GM23338 (cell line): ENCODE measurements around the gene PRR12. TPM values are rescaled to one million over a fixed set of nuclear protein-coding genes. Genes with fewer than 3 reads are reported as not detected.

Experiments
- ATAC-seq: fragments of 200-7000 bp; cut with Tn5 transposase; 3 replicates; pipeline ENCODE4 v1.9.1; 2020
- DNase-seq: peaks from one replicate; pipeline ENCODE4 v3.0.0-alpha.2; 2015; ENCODE audit warnings: low spot score
- H2AFZ ChIP-seq: fragments of 200-600 bp; sonication (generic); 2 replicates; pipeline ENCODE4 v1.8.0; 2016; ENCODE audit warnings: antibody characterized with exemption, mild to moderate bottlenecking, moderate library complexity
- H3F3A ChIP-seq: fragments of 200-600 bp; sonication (generic); replicated peaks from 2 replicates; pipeline ENCODE4 v1.8.0; 2017; ENCODE audit warnings: antibody characterized with exemption, mixed run types, low read depth
- H3K27ac ChIP-seq: fragments of 200-600 bp; sonication (generic); 2 replicates; pipeline ENCODE4 v1.6.1; 2016; ENCODE audit warnings: low read depth
- H3K27me3 ChIP-seq: fragments of 200-600 bp; sonication (generic); 2 replicates; pipeline ENCODE4 v1.8.0; 2016; ENCODE audit warnings: mild to moderate bottlenecking, mixed run types, moderate library complexity; ENCODE audit not compliant: insufficient read depth
- H3K36me3 ChIP-seq: fragments of 200-600 bp; sonication (generic); 2 replicates; pipeline ENCODE4 v1.8.0; 2016; ENCODE audit warnings: mild to moderate bottlenecking; ENCODE audit not compliant: insufficient read depth
- H3K4me1 ChIP-seq: fragments of 200-600 bp; sonication (generic); 2 replicates; pipeline ENCODE4 v1.8.0; 2016; ENCODE audit warnings: mild to moderate bottlenecking, moderate library complexity; ENCODE audit not compliant: insufficient read depth
- H3K4me2 ChIP-seq: fragments of 200-600 bp; sonication (generic); 2 replicates; pipeline ENCODE4 v1.7.1; 2017; ENCODE audit warnings: mixed run types
- H3K4me3 ChIP-seq: fragments of 200-600 bp; sonication (generic); 2 replicates; pipeline ENCODE4 v1.6.1; 2016; ENCODE audit warnings: mixed run types
- H3K79me2 ChIP-seq: fragments of 200-600 bp; sonication (generic); replicated peaks from 2 replicates; pipeline ENCODE4 v1.8.0; 2017; ENCODE audit warnings: mild to moderate bottlenecking; ENCODE audit not compliant: insufficient read depth
- H3K9me2 ChIP-seq: fragments of 200-600 bp; sonication (generic); 2 replicates; pipeline ENCODE4 v1.8.0; 2017; ENCODE audit not compliant: insufficient read depth
- H4K20me1 ChIP-seq: fragments of 200-600 bp; sonication (generic); replicated peaks from 2 replicates; pipeline ENCODE4 v1.8.0; 2017; ENCODE audit warnings: mild to moderate bottlenecking; ENCODE audit not compliant: insufficient read depth
- H3K27ac Mint-ChIP-seq: 2 replicates; pipeline ENCODE4 v1.8.0; 2020; ENCODE audit warnings: inconsistent platforms, mild to moderate bottlenecking, moderate library complexity, mixed read lengths
- H3K27me3 Mint-ChIP-seq: 3 replicates; pipeline ENCODE4 v1.8.0; 2022; ENCODE audit warnings: low read depth, mild to moderate bottlenecking, moderate library complexity, mixed read lengths, inconsistent platforms; ENCODE audit not compliant: insufficient read depth, poor library complexity
- H3K36me3 Mint-ChIP-seq: 3 replicates; pipeline ENCODE4 v1.8.0; 2021; ENCODE audit warnings: low read depth, mild to moderate bottlenecking, inconsistent platforms, moderate library complexity, mixed read lengths
- H3K4me1 Mint-ChIP-seq: 3 replicates; pipeline ENCODE4 v1.8.0; 2020; ENCODE audit warnings: mild to moderate bottlenecking, inconsistent platforms, mixed read lengths
- H3K4me3 Mint-ChIP-seq: 3 replicates; pipeline ENCODE4 v1.8.0; 2021; ENCODE audit warnings: moderate library complexity, mild to moderate bottlenecking, inconsistent platforms, mixed read lengths
- H3K9me3 Mint-ChIP-seq: 3 replicates; pipeline ENCODE4 v1.8.0; 2020; ENCODE audit warnings: moderate library complexity, mild to moderate bottlenecking, inconsistent platforms, mixed read lengths
- CREB1 ChIP-seq: fragments of 250-450 bp; sonication (Bioruptor Pico); IDR thresholded peaks from 2 replicates; pipeline ENCODE4 v1.5.0; 2020; ENCODE audit warnings: low read depth, mild to moderate bottlenecking, moderate library complexity
- EZH2 ChIP-seq: fragments of 200-600 bp; sonication (generic); IDR thresholded peaks from one replicate; pipeline ENCODE4 v1.8.0; 2017; ENCODE audit warnings: antibody characterized with exemption, mild to moderate bottlenecking, low read depth; ENCODE audit not compliant: unreplicated experiment
- STAT1 ChIP-seq: IDR thresholded peaks from one replicate; pipeline ENCODE4 v1.6.1; 2016; ENCODE audit warnings: antibody characterized with exemption; ENCODE audit not compliant: unreplicated experiment
- ZNF114 ChIP-seq: fragments of 250-450 bp; sonication (Bioruptor Pico); IDR thresholded peaks from 2 replicates; pipeline ENCODE4 v1.5.0; 2020; ENCODE audit warnings: mild to moderate bottlenecking, moderate library complexity
- ZNF331 ChIP-seq: fragments of 250-450 bp; sonication (Bioruptor Pico); IDR thresholded peaks from 2 replicates; pipeline ENCODE4 v1.5.0; 2020; ENCODE audit warnings: low read depth, mild to moderate bottlenecking, moderate library complexity
- polyA plus RNA-seq: library from polyadenylated mRNA; unstranded; fragments of >200 nt; fragmentation: Nextera tagmentation; extraction: Ambion mirVana; gene quantifications from 2 replicates; pipeline ENCODE4 v1.2.1, GENCODE V29; 2016
- total RNA-seq: library from RNA; depleted of rRNA; stranded (reverse); fragments of >200 nt; shearing (Covaris generic); gene quantifications from 2 replicates; pipeline ENCODE4 v1.2.3, GENCODE V29; 2014
- TF ChIP-seq, protein P1 (sequence below), 2 experiments: fragments of 200-600 bp in 1 of 2; sonication (generic) in 1 of 2; conservative IDR thresholded peaks; 2 replicates each; pipeline versions ENCODE4 v1.5.1 to v1.6.1; 2016 to 2017; ENCODE audit warnings: antibody characterized with exemption in 2 of 2, low read depth in 2 of 2, mild to moderate bottlenecking in 2 of 2, moderate library complexity in 1 of 2
- TF ChIP-seq, protein P2 (sequence below): IDR thresholded peaks from 2 replicates; pipeline ENCODE4 v1.6.1; 2016; ENCODE audit warnings: antibody characterized with exemption

PRR12 gene
- total and polyA plus RNA-seq, 2 experiments from 2014 or later = 8.6 to 41.6 TPM

DNA sequence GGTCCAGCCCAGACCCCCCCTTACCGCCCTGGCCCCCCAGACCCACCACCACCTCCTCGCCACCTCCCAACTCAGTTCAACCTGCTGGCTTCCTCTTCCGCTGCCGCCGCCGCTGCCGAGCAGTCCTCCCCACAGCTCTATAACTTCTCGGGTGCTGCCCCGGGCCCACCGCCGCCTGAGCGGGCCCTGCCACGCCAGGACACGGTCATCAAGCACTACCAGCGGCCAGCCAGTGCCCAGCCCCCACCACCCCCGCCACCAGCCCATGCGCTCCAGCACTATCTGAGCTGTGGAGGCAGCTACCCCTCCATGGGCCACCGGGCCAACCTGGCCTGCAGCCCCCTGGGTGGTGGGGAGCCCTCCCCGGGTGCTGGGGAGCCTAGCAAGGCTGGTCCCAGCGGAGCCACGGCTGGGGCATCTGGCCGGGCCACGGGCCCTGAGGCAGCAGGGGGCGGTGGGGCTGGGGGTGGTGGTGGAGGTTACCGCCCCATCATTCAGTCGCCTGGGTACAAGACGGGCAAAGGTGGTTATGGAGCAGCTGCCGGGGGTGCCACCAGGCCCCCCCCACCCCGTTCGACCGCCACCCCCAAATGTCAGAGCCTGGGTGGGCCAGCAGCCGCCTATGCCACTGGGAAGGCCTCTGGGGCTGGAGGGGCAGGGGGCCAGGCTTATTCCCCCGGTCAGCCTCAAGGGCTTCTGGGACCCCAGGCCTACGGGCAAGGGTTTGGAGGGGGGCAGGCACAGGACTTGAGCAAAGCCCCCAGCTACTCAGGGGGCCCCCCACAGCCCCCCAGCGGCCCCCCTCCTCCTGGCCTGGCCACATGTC lies 4.2 kb downstream of the PRR12 start:
- DNase-seq (no peak), ATAC-seq (no peak)
- Histone ChIP-seq H3K4me1 (peaks cover 5% of the 10 kb centered on the region; the same call in 1 of the 2 replicates), H3K27me3 (no peaks in the 10 kb centered on the region), H3K4me3 (no peak overlapping the region), H3F3A (peaks cover 30% of the 10 kb centered on the region), H3K4me2 (no peak overlapping the region), H2AFZ (no peak overlapping the region), H3K36me3 (peaks cover 20% of the 10 kb centered on the region), H3K79me2 (peaks cover 64% of the 10 kb centered on the region), H3K9me2 (no peaks in the 10 kb centered on the region), H4K20me1 (peaks cover 7% of the 10 kb centered on the region), H3K27ac (no peak overlapping the region)
- H3K27me3 Mint-ChIP-seq = peaks cover 32% of the 10 kb centered on the region
- no peak overlapping the region for H3K27ac Mint-ChIP-seq
- TF ChIP-seq ZNF331 (CRISPR knock-in tag) (no peak), EZH2 (no peak)
- peaks cover 9% of the 10 kb centered on the region for H3K4me1 Mint-ChIP-seq
- H3K36me3 Mint-ChIP-seq = peaks cover 54% of the 10 kb centered on the region
- no peaks in the 10 kb centered on the region; the same call in 2 of the 3 replicates for H3K9me3 Mint-ChIP-seq
- no peak overlapping the region for H3K4me3 Mint-ChIP-seq

DNA sequence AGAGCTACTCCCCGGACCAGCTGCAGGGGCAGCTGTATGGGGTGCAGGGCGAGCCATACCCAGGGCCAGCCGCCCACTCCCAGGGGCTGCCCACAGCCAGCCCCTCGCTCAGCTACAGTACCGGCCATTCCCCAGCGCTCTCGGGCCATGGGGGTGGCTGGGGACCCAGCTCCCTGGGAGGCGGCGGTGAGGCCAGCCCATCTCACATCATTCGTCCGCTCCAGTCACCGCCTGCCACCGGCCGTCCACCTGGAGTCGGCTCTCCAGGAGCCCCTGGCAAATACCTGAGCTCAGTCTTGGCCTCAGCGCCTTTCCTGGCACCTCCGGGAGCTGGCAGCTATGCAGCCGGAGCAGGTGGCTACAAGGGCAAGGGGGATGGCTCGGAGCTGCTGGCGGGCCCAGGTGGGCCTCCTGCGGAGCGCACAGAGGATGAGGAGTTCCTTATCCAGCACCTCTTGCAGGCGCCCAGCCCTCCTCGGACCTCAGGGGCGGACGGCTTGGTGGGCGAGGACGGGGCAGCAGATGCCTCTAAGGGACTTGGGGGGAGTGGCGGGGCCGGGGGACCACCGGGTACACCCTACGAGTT lies 4.9 kb downstream of the PRR12 start:
- peaks cover 7% of the 10 kb centered on the region for H4K20me1 ChIP-seq
- no peaks in the 10 kb centered on the region for H3K27me3 ChIP-seq
- no peak overlapping the region for H3K27ac ChIP-seq
- peaks cover 24% of the 10 kb centered on the region for H3K36me3 ChIP-seq
- H3K4me2 ChIP-seq = no peak overlapping the region
- Mint-ChIP-seq H3K27me3 (peaks cover 30% of the 10 kb centered on the region), H3K4me3 (no peak overlapping the region), H3K36me3 (peaks cover 60% of the 10 kb centered on the region), H3K4me1 (peaks cover 9% of the 10 kb centered on the region), H3K9me3 (no peaks in the 10 kb centered on the region; the same call in 2 of the 3 replicates), H3K27ac (no peak overlapping the region)
- H2AFZ ChIP-seq = no peak overlapping the region
- no peak for ATAC-seq
- H3K4me3 ChIP-seq = no peak overlapping the region
- TF ChIP-seq STAT1 (no peak), ZNF114 (CRISPR knock-in tag) (no peak), CREB1 (CRISPR knock-in tag) (no peak)
- TF ChIP-seq, protein P1, sequence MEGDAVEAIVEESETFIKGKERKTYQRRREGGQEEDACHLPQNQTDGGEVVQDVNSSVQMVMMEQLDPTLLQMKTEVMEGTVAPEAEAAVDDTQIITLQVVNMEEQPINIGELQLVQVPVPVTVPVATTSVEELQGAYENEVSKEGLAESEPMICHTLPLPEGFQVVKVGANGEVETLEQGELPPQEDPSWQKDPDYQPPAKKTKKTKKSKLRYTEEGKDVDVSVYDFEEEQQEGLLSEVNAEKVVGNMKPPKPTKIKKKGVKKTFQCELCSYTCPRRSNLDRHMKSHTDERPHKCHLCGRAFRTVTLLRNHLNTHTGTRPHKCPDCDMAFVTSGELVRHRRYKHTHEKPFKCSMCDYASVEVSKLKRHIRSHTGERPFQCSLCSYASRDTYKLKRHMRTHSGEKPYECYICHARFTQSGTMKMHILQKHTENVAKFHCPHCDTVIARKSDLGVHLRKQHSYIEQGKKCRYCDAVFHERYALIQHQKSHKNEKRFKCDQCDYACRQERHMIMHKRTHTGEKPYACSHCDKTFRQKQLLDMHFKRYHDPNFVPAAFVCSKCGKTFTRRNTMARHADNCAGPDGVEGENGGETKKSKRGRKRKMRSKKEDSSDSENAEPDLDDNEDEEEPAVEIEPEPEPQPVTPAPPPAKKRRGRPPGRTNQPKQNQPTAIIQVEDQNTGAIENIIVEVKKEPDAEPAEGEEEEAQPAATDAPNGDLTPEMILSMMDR (conservative IDR thresholded peaks at IDR 0.05; ENCODE audit: low read depth in 2 of 2) = no peak
- TF ChIP-seq, protein P2, sequence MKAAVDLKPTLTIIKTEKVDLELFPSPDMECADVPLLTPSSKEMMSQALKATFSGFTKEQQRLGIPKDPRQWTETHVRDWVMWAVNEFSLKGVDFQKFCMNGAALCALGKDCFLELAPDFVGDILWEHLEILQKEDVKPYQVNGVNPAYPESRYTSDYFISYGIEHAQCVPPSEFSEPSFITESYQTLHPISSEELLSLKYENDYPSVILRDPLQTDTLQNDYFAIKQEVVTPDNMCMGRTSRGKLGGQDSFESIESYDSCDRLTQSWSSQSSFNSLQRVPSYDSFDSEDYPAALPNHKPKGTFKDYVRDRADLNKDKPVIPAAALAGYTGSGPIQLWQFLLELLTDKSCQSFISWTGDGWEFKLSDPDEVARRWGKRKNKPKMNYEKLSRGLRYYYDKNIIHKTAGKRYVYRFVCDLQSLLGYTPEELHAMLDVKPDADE = no peak
- no peaks in the 10 kb centered on the region for H3K9me2 ChIP-seq
- peaks cover 71% of the 10 kb centered on the region for H3K79me2 ChIP-seq
- H3F3A ChIP-seq = peaks cover 26% of the 10 kb centered on the region
- DNase-seq = no peak
- H3K4me1 ChIP-seq = peaks cover 5% of the 10 kb centered on the region; the same call in 1 of the 2 replicates
